Measurements from ENCODE around the gene NSRP1. TPM values are rescaled to one million over a fixed set of nuclear protein-coding genes. Genes with fewer than 3 reads are reported as not detected.
A peak's percentile ranks its signal among the peaks of the same experiment; 100 is the strongest.

The NSRP1 gene
- total and polyA plus RNA-seq, 11 donors, result 10.6 to 36.6 (median 25.1) TPM

- Histone ChIP-seq H3K4me1 (peaks cover 0 to 29% (median 14%) of the 10 kb centered on the region in 12 donors), H3K4me3 (no peak overlapping the region), H3K9me3 (no peaks in the 10 kb centered on the region), H3K27ac (no peak overlapping the region), H3K36me3 (no peaks in the 10 kb centered on the region), H3K27me3 (peaks cover 0 to 39% (median 15%) of the 10 kb centered on the region in 9 donors)
- WGBS, 4 donors, result 80 to 84% (median 83%) methylated on average over 11 of the region's 11 CpGs
- ATAC-seq, result no peak
- TF ChIP-seq CTCF (IDR thresholded peaks at IDR 0.05) (no peak), POLR2A (IDR thresholded peaks at IDR 0.05) (no peak)
- intact Hi-C loops (cut with DNase I), result no loop called here
- DNase-seq, result no peak
Measured at GRCh38 chr17:30232824-30233427, 116.3 kb downstream of the NSRP1 start.

- Histone ChIP-seq H3K9me3 (no peaks in the 10 kb centered on the region), H3K4me3 (no peak overlapping the region), H3K36me3 (no peaks in the 10 kb centered on the region), H3K4me1 (peaks cover 0 to 29% (median 15%) of the 10 kb centered on the region in 12 donors), H3K27me3 (peaks cover 0 to 49% (median 22%) of the 10 kb centered on the region in 9 donors), H3K27ac (no peak overlapping the region)
- WGBS, 4 donors, result 83 to 92% (median 88%) methylated on average over 6 of the region's 6 CpGs
- TF ChIP-seq CTCF (IDR thresholded peaks at IDR 0.05), result no peak
- no peak for TF ChIP-seq POLR2A (IDR thresholded peaks at IDR 0.05)
- intact Hi-C loops (cut with DNase I), result no loop called here
- ATAC-seq, result no peak
- no peak for DNase-seq
Measured at GRCh38 chr17:30234296-30234695, 117.7 kb downstream of the NSRP1 start.

GRCh38 chr17:30234964-30235363, 118.3 kb downstream of the NSRP1 start:
- TF ChIP-seq CTCF (IDR thresholded peaks at IDR 0.05) (no peak), POLR2A (IDR thresholded peaks at IDR 0.05) (no peak)

GRCh38 chr17:30235386-30236296, 119.0 kb downstream of the NSRP1 start, which contains the start of gene SLC6A4:
Gene SLC6A4 (minus strand): TSS chr17:30235697. CDS start chr17:30221958, 13,739 bp downstream.
- 2 to 7% (median 3%) methylated on average over 23 to 82 of the region's 82 CpGs for WGBS, 4 donors
- H3K27me3 ChIP-seq, result peaks cover 0 to 51% (median 22%) of the 10 kb centered on the region in 9 donors
- H3K27ac ChIP-seq, result no peak within 1 kb of the TSS
- peak within 1 kb of the TSS; percentile 7 to 59 (median 47) for H3K4me3 ChIP-seq
- intact Hi-C loops (cut with DNase I), result no loop called here
- H3K9me3 ChIP-seq, result no peaks in the 10 kb centered on the region
- H3K4me1 ChIP-seq, result peaks cover 0 to 29% (median 15%) of the 10 kb centered on the region in 12 donors
- no peak for DNase-seq
- ATAC-seq, result peak in 2 of 4 donors; percentile 13 to 34
- TF ChIP-seq CTCF (IDR thresholded peaks at IDR 0.05) (no peak), POLR2A (IDR thresholded peaks at IDR 0.05) (no peak)
- no peaks in the 10 kb centered on the region for H3K36me3 ChIP-seq

More at GRCh38 chr17:30234964-30235363, 118.3 kb downstream of the NSRP1 start:
- peaks cover 0 to 49% (median 22%) of the 10 kb centered on the region in 9 donors for H3K27me3 ChIP-seq
- H3K9me3 ChIP-seq, result no peaks in the 10 kb centered on the region
- intact Hi-C loops (cut with DNase I), result no loop called here
- peaks cover 0 to 29% (median 15%) of the 10 kb centered on the region in 12 donors for H3K4me1 ChIP-seq
- peak overlapping the region in 11 of 12 donors; percentile 7 to 59 (median 48) for H3K4me3 ChIP-seq
- WGBS, 4 donors, result 17 to 25% (median 21%) methylated on average over 11 to 12 of the region's 12 CpGs
- no peaks in the 10 kb centered on the region for H3K36me3 ChIP-seq
- no peak overlapping the region for H3K27ac ChIP-seq
- ATAC-seq (no peak), DNase-seq (no peak)
